HG02852 (cell line): ENCODE measurements around the gene APIP.

Experiments used
- ATAC-seq: cut with Tn5 transposase; IDR thresholded peaks from one replicate; pipeline ENCODE4 v1.9.1; 2021; ENCODE audit warnings: mild to moderate bottlenecking, moderate library complexity; ENCODE audit not compliant: unreplicated experiment

Gene APIP

DNA sequence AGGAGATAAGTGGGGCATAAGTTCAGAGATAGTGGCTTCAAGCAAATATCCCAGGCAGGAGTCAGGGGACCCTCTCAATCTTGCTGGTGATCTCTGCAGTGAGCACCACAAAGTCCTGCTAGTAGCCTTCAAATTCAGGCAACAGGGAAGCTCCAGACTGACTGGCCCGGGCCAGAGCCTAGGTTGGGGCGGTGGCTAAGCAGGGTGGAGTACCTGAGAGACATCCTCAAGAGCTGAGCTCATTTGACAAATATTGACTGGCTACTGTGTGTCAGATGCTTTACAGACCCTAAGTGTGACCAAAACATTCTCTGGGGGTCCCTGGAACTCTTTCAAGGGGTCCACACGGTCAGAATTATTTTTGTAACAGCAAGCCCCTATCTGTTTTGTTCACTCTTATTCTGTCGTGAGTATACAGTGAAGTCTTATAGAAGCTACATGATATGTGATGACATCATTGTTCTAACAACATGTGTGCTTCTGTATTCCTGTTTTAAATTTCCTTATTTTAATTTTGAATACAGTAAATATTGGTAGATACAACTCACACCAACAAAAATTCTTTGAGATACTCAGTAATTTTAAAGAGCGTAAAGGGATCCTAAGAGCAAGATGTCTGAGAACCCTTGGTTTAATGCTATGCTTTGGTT, 71.6 kb downstream of the APIP start:
- ATAC-seq, result no peak

DNA sequence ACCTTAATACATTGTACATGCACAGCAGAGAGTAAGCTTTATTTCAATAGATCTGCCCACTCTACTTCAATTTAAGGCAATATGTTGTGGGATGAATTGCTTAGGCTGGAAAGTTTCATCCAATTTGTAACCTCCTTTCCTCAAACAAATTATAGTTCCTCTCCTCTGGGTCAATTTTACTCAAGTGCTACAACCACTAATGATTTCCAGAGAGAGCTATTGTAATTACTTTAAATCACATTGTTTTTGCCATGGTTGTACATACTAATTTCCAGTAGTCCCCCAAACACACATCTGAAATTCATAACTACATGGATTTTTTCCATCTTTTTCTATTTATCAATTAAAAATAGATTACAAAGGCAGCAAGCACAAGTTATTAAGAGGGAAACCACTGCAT, 72.9 kb downstream of the APIP start:
- no peak for ATAC-seq

DNA sequence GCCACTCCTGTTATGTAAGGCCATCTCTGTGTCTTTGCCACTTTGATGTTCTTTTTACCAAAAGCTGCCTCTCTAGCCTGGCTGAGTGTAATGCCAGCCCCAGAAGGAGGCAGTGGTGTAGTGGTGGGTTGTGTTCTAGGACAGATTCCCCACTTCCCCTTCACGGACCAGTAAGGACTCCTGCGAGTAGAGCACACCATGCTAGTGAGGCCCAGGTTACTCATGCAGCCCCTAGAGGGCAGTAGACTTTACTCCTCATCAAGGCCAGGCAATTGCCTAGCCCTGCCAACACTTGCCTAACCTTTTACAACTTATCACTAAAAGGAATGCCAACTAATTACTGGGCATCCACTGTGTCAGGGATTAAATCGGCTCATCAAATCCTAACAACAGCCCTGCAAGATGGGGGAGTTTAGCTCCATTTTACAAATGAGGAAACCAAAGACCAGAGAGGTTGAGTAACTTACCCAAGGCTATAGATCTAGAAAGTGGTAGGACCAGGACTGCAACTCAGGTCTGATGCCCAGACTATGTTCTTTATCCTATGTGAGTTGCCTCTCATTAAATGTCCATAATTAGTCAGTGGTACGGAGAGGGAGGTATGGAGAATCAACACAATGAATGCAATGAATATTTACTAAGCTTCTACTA, 75.3 kb downstream of the APIP start:
- ATAC-seq, result no peak

DNA sequence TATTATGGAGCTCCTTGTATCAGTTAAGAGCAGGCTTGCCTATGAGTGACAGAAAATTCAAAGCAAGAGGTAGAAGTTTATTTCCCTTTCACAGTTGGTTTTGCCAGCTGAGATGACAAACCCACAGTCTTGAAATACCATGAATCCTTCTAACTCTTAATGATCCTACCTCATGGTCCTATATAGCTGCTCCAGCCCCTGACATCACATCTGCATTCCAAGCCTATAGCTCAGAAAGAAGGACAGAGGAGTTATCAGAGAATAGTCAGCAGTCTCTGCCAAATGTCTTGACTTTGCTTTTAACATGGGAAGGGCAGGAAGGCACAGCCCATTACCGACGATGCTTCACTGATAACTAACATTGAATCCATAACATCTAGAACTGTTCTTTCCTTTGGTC, 76.2 kb downstream of the APIP start:
- ATAC-seq, result no peak

DNA sequence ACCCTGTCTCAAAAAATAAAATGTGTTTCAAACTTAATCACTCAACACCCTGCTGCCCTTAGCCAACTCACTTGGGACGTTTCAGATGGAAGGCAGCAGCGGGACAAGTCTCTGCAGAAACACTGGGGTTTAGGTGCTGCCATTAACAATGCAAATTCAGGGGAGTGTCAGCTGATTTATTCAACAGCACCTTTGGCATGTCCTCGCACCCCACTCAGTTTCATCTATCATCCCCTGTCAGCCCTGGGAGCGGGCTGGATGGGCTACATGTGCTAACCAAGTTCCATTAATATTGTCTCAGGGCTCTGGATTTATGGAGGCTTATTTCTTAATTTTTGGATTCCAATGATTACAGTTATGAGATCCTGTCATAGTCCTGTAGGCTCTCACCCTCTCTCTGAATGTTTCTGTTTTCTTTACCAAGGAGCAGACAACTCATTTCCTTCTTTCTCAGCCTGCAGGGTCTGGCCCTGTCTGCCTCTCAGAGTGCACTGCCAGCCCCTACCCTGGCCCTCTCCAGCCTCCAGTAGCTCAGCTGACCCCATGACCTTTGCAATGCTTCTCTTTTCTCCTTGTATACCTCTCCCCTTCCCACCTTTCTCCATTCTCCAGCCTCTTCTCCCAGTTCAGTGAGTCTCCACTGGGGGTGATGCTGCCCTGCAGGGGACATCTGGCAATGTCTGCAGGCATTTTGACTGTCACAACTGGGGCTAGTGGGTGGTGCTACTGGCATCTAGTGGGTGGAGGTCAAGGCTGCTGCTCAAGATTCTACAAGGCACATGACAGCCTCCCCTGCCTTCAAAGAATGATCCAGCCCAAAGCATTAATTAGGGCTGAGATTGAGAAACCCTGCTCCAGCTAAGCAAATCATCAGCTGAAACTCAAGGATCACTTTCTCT, 79.0 kb downstream of the APIP start:
- no peak for ATAC-seq

DNA sequence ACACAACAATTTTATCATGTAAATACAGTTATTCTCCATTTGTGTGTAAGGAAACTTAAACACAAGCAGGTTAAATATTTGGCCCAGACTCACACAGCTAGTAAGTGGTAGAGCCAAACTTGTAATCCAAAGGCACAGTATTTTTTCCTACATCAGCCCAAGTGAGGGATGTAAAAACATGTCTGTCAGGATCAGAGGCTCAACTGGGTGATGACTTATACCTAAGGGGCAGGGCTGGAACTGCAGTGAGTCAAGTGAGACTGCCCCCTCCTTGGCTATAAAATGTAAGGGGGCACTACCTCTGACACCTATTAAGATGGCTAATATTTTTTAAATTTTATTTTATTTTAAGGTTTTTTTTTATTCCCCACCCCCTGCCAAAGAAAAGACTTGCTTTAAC, 82.6 kb downstream of the APIP start:
- ATAC-seq, result no peak
